Thyroid gland (tissue), 4 donors: Measurements from ENCODE around the gene BCL2.

Experiments
- POLR2A ChIP-seq, 2 donors: fragments of 450-650 bp; IDR thresholded peaks; one replicate each; pipeline ENCODE4 v1.6.1; 2017; ENCODE audit warnings: antibody characterized with exemption in 2 of 2, mild to moderate bottlenecking in 2 of 2, moderate library complexity in 1 of 2
- TF ChIP-seq, protein P1 (sequence below), 6 experiments: fragments of 200-600 bp in 3 of 6; fragments of 450-650 bp in 3 of 6; sonication (generic) in 3 of 6; IDR thresholded peaks; one replicate each; pipeline ENCODE4 v1.5.1; 2016 to 2019; ENCODE audit warnings: antibody characterized with exemption in 6 of 6, mild to moderate bottlenecking in 2 of 6, inconsistent platforms in 1 of 6, moderate library complexity in 1 of 6

DNA sequence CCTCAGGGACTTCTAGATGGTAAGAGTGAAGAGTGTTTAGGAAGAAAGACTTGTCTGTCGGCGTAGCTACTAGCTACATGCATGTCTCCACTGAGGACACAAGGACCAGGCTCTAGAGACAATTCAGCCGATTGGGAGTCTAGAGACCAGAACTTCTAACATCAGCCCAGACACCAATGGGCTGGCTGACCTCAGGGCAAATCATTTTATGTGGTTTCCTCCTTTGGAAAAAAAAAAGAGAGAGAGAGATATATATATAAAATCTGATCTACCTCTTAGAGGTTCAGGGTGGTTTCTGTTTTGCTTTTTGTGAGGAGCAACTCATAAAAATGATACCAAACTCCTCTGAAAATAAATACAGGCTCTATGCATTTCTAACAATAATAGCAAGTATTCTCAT lies 212.8 kb downstream of the BCL2 start:
- TF ChIP-seq, protein P1, sequence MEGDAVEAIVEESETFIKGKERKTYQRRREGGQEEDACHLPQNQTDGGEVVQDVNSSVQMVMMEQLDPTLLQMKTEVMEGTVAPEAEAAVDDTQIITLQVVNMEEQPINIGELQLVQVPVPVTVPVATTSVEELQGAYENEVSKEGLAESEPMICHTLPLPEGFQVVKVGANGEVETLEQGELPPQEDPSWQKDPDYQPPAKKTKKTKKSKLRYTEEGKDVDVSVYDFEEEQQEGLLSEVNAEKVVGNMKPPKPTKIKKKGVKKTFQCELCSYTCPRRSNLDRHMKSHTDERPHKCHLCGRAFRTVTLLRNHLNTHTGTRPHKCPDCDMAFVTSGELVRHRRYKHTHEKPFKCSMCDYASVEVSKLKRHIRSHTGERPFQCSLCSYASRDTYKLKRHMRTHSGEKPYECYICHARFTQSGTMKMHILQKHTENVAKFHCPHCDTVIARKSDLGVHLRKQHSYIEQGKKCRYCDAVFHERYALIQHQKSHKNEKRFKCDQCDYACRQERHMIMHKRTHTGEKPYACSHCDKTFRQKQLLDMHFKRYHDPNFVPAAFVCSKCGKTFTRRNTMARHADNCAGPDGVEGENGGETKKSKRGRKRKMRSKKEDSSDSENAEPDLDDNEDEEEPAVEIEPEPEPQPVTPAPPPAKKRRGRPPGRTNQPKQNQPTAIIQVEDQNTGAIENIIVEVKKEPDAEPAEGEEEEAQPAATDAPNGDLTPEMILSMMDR (IDR thresholded peaks at IDR 0.05), result no peak
- TF ChIP-seq POLR2A (IDR thresholded peaks at IDR 0.05), result no peak
